GM11168 (cell line): ENCODE results near the gene EDIL3.

Experiments
- in situ Hi-C: fragments of 300-500 bp; cut with MboI; formaldehyde crosslinking; loops from one replicate; pipeline ENCODE4 v1.12.0; 2022; ENCODE audit warnings: low sequenced_read_pairs; ENCODE audit not compliant: unreplicated experiment

EDIL3 gene

GRCh38 chr5:84272771-84273516 is 111.7 kb downstream of the EDIL3 start:
- in situ Hi-C loops: no loop called here

DNA sequence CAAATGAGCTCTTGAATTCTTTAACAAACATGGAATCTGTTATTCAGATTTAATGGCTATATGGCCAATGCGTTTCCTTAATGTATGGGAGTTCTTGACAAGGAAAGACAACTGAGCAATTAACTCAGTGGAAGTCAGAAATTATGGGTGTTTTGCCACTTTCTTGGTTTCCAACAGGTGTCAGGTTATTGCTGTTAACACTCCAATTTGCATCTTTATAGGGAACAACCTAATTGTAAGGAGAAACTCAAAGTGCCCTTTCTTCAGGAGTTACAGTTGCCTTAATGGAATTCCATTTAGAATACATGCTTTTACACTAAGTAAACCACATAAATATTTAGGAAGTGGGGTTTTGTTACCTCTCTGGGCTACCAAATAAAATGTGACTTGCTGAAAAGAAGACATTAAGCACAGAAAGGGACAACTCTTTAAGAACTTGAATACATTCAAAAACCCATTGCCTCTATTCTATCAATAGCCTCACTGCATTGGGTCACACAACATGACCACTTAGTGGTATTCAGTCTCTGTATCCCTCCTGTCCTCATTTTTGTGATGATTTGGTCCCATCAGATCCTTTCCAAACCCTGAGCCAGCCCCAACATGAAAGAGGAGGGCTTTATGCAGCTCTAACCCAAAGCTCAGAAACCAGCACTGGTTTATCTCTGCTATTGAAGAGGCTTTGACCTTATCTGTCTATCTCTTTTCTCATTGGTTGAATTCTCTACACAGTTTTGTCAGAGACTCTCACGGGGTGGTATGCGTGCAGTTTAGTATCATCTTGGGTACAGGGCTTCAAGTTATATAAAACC is 118.7 kb downstream of the EDIL3 start:
- in situ Hi-C loops: no loop called here

- in situ Hi-C loops: no loop called here
These were observed 119.5 kb downstream of the EDIL3 start for GRCh38 chr5:84265130-84265529.

DNA sequence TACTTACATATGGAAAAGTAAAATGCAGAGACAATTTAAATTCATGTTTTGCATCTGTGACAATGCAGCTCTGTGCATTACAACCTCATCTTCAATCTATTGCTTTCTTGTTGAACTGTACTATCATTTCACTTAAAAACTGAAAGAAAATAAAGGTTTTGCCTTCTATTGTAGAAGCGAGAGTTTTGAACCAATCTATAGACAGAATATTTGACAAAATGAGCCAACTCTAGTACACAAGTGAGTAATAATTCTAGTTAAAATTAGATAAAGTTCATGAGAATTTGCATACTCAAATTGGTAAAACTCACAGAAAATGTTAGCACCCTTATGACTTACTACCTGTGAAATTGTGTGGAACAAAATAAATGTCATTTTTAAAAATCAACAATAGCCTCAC is 123.7 kb downstream of the EDIL3 start:
- in situ Hi-C loops: no loop called here

- in situ Hi-C loops: no loop called here
These were observed 124.5 kb downstream of the EDIL3 start for GRCh38 chr5:84260140-84260539.

GRCh38 chr5:84259283-84260045 is 125.2 kb downstream of the EDIL3 start:
- in situ Hi-C loops: no loop called here

GRCh38 chr5:84257061-84257460 is 127.6 kb downstream of the EDIL3 start:
- in situ Hi-C loops: no loop called here

DNA sequence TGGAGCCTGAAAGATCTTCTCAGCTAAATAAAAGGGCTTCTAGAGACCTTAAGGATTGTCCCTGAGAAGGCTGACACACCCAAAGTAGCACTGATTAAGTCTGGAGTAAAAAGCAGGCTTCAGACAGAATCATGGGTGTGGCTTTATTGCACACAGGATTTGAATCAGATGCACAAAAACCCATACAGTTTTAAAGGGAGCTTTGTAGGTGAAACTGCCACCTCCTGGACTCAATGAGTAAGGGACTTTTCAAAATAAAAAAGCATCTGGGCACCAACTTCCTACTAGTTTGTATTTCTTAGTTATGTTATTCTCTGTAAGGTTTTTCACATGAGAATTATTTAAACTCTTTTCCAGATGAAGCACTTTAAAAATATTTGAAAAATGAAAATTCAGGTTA is 129.4 kb downstream of the EDIL3 start:
- in situ Hi-C loops: no loop called here

DNA sequence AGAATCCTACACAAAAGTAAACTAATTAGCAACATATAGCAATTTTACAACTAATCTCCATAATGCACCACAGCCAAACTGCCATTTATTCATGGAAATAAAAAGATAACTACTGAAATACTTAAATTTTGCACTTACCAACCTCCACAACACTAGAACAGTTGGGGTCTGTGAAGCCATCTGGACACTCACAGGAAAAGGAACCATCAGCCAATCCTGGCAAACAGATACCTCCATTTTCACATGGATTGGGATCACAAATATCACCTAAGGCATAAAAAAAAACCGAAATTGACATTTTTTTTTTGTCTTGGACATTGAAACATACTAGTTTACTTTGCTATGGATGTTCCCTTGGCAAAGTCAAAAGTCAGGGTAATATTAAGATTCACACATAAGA is 130.7 kb downstream of the EDIL3 start:
- in situ Hi-C loops: no loop called here

GRCh38 chr5:84251503-84251902 is 133.2 kb downstream of the EDIL3 start:
- in situ Hi-C loops: no loop called here

- in situ Hi-C loops: no loop called here
These were observed 134.6 kb downstream of the EDIL3 start for GRCh38 chr5:84249918-84250630.

DNA sequence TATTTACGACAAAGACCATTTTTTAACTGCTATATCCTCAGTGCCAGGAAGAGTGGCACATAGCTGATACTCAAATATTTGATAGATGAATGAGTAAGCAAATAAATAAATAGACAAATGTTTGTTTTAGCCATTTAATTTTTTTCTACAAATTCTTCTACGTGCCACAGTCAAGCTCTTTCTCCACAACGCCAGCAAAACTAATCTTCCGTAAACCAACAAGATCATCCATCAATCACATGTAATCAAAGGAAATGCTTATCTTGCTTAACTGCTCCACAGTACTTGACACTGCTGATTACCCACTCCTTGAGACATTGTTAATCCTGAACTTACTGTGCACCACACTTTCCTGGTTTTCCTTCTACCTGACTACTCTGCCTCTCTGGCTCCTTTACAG is 136.7 kb downstream of the EDIL3 start:
- in situ Hi-C loops: no loop called here

DNA sequence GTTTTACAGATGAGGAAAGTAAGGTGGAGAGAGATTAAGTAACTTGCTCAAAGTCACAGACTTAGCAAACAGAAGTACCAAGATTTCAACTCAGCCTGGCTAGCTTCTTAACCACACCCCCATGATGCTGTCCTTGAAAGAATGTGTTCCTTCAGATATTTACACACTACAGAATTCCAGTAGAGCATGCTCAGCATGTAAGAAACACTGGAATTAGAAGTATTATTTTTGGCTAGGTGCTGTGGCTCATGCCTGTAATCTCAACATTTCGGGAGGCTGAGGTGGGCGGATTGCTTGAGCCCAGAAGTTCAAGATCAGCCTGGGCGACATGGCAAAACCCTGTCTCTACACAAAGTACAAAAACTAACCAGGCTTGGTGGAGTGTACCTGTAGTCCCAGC is 142.4 kb downstream of the EDIL3 start:
- in situ Hi-C loops: no loop called here

GRCh38 chr5:84239494-84239893 is 145.2 kb downstream of the EDIL3 start:
- in situ Hi-C loops: no loop called here

- in situ Hi-C loops: no loop called here
These were observed 147.6 kb downstream of the EDIL3 start for GRCh38 chr5:84237126-84237525.

DNA sequence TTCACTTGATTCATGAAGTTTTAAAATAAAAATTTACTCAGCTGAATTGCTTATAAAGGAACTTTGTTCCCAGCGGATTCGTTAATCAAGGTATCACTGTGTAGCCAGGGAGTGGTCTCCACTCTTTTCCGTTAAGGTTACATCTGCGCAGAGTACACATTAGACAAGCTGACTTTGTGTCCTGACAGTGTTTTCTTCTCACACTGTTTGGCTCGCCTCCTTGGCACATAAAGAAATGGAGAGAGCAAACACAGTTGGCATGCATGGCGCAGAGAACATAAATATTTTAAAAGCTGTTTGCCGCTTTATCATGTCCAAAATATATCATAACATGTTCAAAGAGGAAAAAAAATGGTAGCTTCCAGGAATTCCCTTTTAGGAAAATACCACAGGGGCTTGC is 153.2 kb downstream of the EDIL3 start:
- in situ Hi-C loops: no loop called here

GRCh38 chr5:84229045-84229444 is 155.6 kb downstream of the EDIL3 start:
- in situ Hi-C loops: no loop called here

GRCh38 chr5:84228266-84228665 is 156.4 kb downstream of the EDIL3 start:
- in situ Hi-C loops: no loop called here

DNA sequence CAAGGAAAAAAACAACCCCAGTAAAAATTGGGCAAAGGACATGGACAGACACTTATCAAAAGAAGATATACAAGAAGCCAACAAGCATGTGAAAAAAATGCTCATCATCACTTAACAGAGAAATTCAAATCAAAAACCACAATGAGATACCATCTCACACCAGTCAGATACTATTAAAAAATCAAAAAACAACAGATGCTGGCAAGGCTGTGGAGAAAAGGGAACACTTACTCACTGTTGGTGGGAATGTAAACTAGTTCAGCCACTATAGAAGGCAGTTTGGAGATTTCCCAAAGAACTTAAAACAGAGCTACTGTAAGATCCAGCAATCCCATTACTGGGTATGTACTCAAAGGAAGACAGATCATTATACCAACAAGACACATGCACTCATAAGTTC is 157.4 kb downstream of the EDIL3 start:
- in situ Hi-C loops: no loop called here

- in situ Hi-C loops: no loop called here
These were observed 166.1 kb downstream of the EDIL3 start for GRCh38 chr5:84218546-84218945.
